Transverse colon (tissue), 4 donors: Measurements from ENCODE around the gene PITRM1. TPM values are rescaled to one million over a fixed set of nuclear protein-coding genes. Genes with fewer than 3 reads are reported as not detected.
"Not testable (repeated sequence)": the region's sequence is repeated elsewhere in the genome, so short reads cannot be mapped to it uniquely, and the experiment has no call there.

Experiments used
- DNase-seq: peaks from one replicate; pipeline ENCODE4 v3.0.0-alpha.2; 2019
- H3K27ac ChIP-seq, 4 donors: fragments of 200-600 bp; sonication (generic); 2 replicates each; pipeline ENCODE4 v1.5.1; 2016 to 2018; ENCODE audit warnings: inconsistent platforms in 4 of 4
- H3K27me3 ChIP-seq: fragments of 200-600 bp; sonication (generic); 2 replicates; pipeline ENCODE4 v1.5.1; 2017; ENCODE audit warnings: inconsistent platforms
- H3K36me3 ChIP-seq, 4 donors: fragments of 200-600 bp; sonication (generic); 2 replicates each; pipeline ENCODE4 v1.5.1; 2017 to 2019; ENCODE audit warnings: inconsistent platforms in 4 of 4
- H3K4me1 ChIP-seq, 4 donors: fragments of 200-600 bp; sonication (generic); 2 replicates each; pipeline ENCODE4 v1.5.1; 2017 to 2020; ENCODE audit warnings: inconsistent platforms in 4 of 4
- H3K4me3 ChIP-seq, 4 donors: fragments of 200-600 bp; sonication (generic); 1 replicate in 1 of 4; 2 replicates in 3 of 4; pipeline versions ENCODE4 v1.5.1 to v1.6.1; 2017 to 2019; ENCODE audit warnings: inconsistent platforms in 4 of 4
- H3K9me3 ChIP-seq, 2 donors: fragments of 200-600 bp; sonication (generic); 2 replicates each; pipeline ENCODE4 v1.5.1; 2017 to 2019; ENCODE audit warnings: inconsistent platforms in 2 of 2
- CTCF ChIP-seq, 5 experiments: fragments of 200-600 bp in 3 of 5; fragments of 450-650 bp in 2 of 5; sonication (generic) in 3 of 5; IDR thresholded peaks; 1 replicate in 2 of 5; 2 replicates in 3 of 5; pipeline ENCODE4 v1.5.1; 2016 to 2017; ENCODE audit warnings: antibody characterized with exemption in 5 of 5, inconsistent platforms in 3 of 5, mild to moderate bottlenecking in 2 of 5, moderate library complexity in 1 of 5
- EP300 ChIP-seq: sonication (generic); formaldehyde crosslinking; IDR thresholded peaks from one replicate; pipeline ENCODE4 v1.6.1; 2017; ENCODE audit warnings: antibody characterized with exemption, low read depth
- POLR2A ChIP-seq: fragments of 450-650 bp; IDR thresholded peaks from one replicate; pipeline ENCODE4 v1.6.1; 2016; ENCODE audit warnings: antibody characterized with exemption, mild to moderate bottlenecking, moderate library complexity
- POLR2AphosphoS5 ChIP-seq, 3 donors: sonication (generic); formaldehyde crosslinking; IDR thresholded peaks; one replicate each; pipeline ENCODE4 v1.6.1; 2016; ENCODE audit warnings: antibody characterized with exemption in 3 of 3
- WGBS, 2 donors: methylation state at CpG; one replicate each; pipeline ENCODE4 v1.1.5; 2018; ENCODE audit warnings: low coverage in 1 of 2; 5-methylcytosine and 5-hydroxymethylcytosine counted together
- in situ Hi-C, 4 donors: fragments of 200-750 bp; cut with MboI; loops; one replicate each; pipeline versions ENCODE4 v1.15.0 to v1.15.1; 2017; ENCODE audit warnings: low sequenced_read_pairs in 3 of 4, low pct_ligation_motif_present in 1 of 4, low pct_unique_long_range_greater_than_20kb in 1 of 4
- intact Hi-C: fragments of 100-400 bp; cut with DNase I; formaldehyde crosslinking; loops from one replicate; pipeline ENCODE4 v1.15.1; 2023; ENCODE audit warnings: low total_unique reads
- total RNA-seq, 4 donors: library from RNA; depleted of rRNA; stranded (reverse); fragments of >200 nt; gene quantifications; one replicate each; pipeline ENCODE4 v1.1.0, GENCODE V29; 2016

Gene PITRM1
- total RNA-seq, 4 donors from 2014 or later = 50.9 to 108 (median 67.6) TPM

GRCh38 chr10:3193751-3194150, 21.2 kb upstream of the PITRM1 start:
- no peak for DNase-seq
- intact Hi-C loops = no loop called here
- H3K27ac ChIP-seq = no peak overlapping the region

GRCh38 chr10:3192856-3193635, 20.5 kb upstream of the PITRM1 start:
- Histone ChIP-seq H3K9me3 (no peaks in the 10 kb centered on the region), H3K36me3 (no peaks in the 10 kb centered on the region), H3K27me3 (peaks cover 5% of the 10 kb centered on the region), H3K4me3 (peak overlapping the region in 2 of 4 donors; percentile 21 to 41), H3K4me1 (peaks cover 9 to 20% (median 15%) of the 10 kb centered on the region in 4 donors), H3K27ac (peak overlapping the region in 1 of 4 donors; percentile 47)
- intact Hi-C loops = no loop called here
- WGBS, 2 donors = 16 to 28% methylated on average over 3 to 19 of the region's 19 CpGs
- TF ChIP-seq EP300 (no peak), CTCF (IDR thresholded peaks at IDR 0.05) (peak; percentile 81 to 95 (median 89)), POLR2AphosphoS5 (IDR thresholded peaks at IDR 0.05) (peak in 2 of 3 donors; percentile 11 to 33)
- peak; percentile 61 for DNase-seq
- in situ Hi-C loops = loop anchor here in 1 of 4 donors (10.0 kb wide), 1 partner anchor 1582 kb away; no protein-coding TSS in a partner anchor

More at GRCh38 chr10:3193751-3194150, 21.2 kb upstream of the PITRM1 start:
- Histone ChIP-seq H3K4me1 (peaks cover 9 to 22% (median 16%) of the 10 kb centered on the region in 4 donors), H3K4me3 (no peak overlapping the region), H3K27me3 (peaks cover 9% of the 10 kb centered on the region), H3K9me3 (no peaks in the 10 kb centered on the region), H3K36me3 (no peaks in the 10 kb centered on the region)
- 75 to 90% methylated on average over 2 to 6 of the region's 6 CpGs for WGBS, 2 donors
- TF ChIP-seq CTCF (IDR thresholded peaks at IDR 0.05) (no peak), EP300 (no peak), POLR2A (no peak), POLR2AphosphoS5 (IDR thresholded peaks at IDR 0.05) (no peak)
- in situ Hi-C loops = loop anchor here in 1 of 4 donors (10.0 kb wide), 1 partner anchor 1581 kb away; no protein-coding TSS in a partner anchor

GRCh38 chr10:3190817-3191216, 18.2 kb upstream of the PITRM1 start:
- no peak overlapping the region for H3K27ac ChIP-seq
- DNase-seq = no peak
- intact Hi-C loops (no loop called here), in situ Hi-C loops (loop anchor here in 1 of 4 donors (10.0 kb wide), 1 partner anchor 1584 kb away; no protein-coding TSS in a partner anchor)
- H3K36me3 ChIP-seq = no peaks in the 10 kb centered on the region
- WGBS, 2 donors = 67 to 92% methylated on average over 1 to 3 of the region's 3 CpGs
- peaks cover 5% of the 10 kb centered on the region for H3K27me3 ChIP-seq
- no peaks in the 10 kb centered on the region for H3K9me3 ChIP-seq
- H3K4me3 ChIP-seq = no peak overlapping the region
- H3K4me1 ChIP-seq = peaks cover 0 to 8% (median 5%) of the 10 kb centered on the region in 4 donors
- TF ChIP-seq POLR2AphosphoS5 (IDR thresholded peaks at IDR 0.05) (no peak), EP300 (no peak), CTCF (IDR thresholded peaks at IDR 0.05) (no peak), POLR2A (no peak)

GRCh38 chr10:3187229-3187628, 14.6 kb upstream of the PITRM1 start:
- DNase-seq, H3K4me3 ChIP-seq, intact Hi-C loops, H3K27ac ChIP-seq, in situ Hi-C loops, H3K9me3 ChIP-seq, H3K27me3 ChIP-seq, H3K36me3 ChIP-seq, H3K4me1 ChIP-seq: not testable (repeated sequence)
- WGBS, 2 donors = 40 to 80% methylated on average over 1 to 3 of the region's 3 CpGs
